Activated CD8-positive, alpha-beta memory T cell treated with anti-CD3 and anti-CD28 coated beads for 48 hours (primary cell): Measurements from ENCODE around the gene DGKG.

Experiments
- DNase-seq, 3 experiments: peaks; one replicate each; pipeline ENCODE4 v3.0.0-alpha.2; 2020; ENCODE audit warnings: low read depth in 2 of 3, low spot score in 2 of 3

DGKG gene

DNA sequence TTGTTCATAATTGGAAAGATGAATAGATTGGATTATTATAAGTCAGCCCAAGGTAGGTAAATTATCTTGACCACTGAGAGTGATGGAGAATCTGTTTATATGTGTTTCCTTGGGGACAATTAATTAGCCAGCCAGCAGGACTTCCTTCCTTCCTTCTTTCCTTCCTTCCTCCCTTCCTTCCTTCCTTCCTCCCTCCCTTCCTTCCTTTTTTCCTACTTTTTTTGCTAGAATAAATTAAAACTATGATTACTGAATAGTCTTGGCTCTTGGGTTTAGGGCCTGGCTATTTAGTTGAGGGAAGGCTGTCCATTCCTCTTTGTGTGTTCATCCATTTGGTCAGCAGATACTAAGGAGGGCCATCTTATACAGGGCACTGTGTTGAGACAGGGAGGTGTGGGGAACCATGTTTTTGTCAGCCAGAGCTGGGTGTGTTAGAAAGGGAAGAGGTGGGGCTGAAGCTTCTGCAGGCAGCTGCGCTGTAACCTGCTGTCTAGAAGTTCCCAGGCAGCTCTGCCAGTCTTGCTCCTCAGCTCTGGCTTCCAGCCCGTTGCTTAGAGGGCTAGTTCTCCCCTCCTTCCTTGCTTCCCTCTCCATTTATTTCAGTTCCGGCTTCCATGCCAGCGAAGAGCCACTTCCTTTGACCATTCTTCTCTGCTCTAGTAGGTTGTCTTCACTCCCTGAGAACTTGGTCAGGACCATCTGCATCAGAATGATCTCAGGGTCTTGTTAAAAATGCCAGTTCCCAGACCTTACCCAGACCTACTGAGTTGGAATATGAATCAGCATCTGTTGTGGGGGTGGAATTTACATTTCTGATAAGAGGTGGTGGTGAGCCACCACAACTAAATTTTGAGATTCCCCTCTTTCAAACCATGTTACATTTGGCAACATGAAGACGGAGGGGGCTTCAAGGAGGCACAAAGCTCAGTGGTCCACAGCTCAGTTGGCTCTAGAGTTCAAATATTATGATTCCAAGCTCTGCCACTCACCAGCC lies 113.9 kb downstream of the DGKG start:
- DNase-seq, result no peak

DNA sequence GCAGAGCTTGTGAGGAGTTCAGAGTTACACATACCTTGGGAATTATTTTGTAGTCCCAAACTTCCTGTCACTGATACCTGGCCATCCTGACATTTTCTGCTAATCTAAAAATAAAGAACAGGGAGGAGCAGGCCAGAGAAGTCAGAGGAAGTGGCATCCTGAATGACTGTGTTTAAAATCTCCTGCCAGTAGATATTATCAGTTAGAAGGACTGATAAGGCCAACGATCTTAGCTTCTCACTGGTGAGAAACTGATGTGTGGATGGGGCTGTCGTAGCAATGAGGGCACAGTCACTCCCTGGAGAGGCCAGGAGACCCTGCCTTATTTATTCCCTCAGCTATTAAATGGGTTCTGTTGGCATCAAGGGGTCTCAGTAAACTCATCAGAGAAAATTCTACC lies 115.1 kb downstream of the DGKG start:
- DNase-seq, result no peak

DNA sequence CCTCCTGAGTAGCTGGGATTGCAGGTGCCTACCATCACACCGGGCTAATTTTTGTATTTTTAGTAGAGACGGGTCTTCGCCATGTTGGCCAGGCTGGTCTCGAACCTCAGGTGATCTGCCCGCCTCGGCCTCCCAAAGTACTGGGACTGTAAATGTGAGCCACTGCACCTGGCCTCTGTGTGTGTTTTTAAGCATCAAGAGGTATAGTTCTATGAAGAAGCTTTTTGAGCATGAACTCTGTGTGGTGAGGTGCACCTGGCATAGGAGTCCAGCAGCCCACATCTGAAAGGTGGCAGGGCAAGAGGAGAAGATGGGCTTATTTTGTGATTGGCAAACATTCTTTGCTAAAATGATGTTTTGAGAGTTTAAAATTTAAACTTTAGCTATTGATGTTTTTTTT lies 118.0 kb downstream of the DGKG start:
- DNase-seq, result no peak

DNA sequence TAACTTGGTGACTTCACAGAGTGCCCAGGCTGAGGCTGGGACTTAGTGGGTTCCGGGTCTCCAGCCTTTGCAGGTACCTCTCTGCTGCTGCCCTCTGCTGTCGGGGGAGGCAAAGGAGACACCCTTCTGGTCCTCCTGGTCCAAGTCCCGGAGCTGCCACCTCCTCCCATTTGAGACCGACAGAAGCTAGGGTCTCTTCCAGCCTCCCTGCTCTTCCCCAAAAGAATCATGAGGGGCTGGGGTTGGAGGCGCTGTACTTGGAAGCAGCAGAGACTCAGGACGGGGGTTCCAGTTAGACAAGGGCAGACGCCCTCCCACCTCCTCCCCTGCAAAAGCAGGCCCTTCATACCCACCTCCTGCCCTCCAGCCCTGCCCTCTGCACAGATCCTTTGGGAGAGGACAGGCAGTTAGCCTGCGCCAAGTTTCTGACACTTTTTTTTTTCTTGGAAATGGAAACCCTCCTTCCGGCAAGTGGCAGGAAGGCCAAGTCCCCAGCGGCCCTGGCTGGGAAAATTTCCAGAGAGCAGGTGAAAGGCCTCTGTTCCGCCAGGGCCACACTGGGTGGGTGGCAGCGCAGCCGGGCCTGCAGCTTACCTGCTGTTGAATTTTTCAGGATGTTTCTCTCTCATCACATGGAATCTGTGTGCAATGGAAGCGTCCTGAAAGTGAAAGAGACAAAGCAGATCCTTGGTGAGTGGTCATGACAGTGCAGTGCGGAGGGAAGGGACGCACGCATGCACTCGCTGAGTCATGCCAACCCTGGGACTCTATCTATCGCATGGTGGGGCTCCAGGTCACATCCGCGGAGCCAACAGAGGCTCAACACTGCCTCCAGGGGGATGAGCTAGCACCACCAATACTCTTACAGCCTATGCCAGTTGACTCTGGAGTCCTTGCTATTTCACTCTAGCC lies 119.9 kb downstream of the DGKG start:
- DNase-seq, result peak in 2 of 3 experiments; percentile 33 to 44

DNA sequence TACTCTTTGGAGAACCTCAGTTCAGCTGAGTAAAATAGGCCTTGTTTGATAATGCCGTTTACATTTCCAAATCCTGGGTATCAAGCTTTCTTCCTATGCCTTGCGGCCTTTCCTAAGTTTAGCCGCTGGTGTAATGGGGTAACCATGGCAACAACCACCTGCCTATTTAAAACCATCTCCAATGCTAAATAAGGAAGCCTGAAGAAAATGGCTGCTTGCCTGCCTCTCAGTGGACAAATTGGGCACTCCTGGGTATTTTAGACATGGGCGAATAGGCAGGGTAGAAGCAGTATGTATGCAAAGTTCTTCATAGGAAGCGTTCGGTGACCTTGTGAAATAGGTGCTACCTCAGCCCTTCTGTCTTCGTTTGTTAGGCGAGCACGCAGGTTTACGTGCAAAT lies 122.7 kb downstream of the DGKG start:
- no peak for DNase-seq

DNA sequence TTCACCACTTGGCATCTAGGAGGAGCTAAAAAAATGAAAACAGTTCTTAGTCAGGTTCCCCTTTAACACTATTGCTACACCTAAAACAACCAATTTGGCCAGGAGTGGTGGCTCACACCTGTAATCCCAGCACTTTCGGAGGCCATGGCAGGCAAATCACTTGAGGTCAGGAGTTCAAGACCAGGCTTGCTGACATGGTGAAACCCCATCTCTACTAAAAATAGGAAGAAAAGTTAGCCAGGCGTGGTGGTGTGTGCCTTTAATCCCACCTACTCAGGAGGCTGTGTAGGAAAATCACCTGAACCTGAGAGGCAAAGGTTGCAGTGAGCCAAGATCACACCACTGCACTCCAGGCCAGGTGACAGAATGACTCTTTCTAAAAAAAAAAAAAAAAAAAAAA lies 124.1 kb downstream of the DGKG start:
- DNase-seq, result no peak

DNA sequence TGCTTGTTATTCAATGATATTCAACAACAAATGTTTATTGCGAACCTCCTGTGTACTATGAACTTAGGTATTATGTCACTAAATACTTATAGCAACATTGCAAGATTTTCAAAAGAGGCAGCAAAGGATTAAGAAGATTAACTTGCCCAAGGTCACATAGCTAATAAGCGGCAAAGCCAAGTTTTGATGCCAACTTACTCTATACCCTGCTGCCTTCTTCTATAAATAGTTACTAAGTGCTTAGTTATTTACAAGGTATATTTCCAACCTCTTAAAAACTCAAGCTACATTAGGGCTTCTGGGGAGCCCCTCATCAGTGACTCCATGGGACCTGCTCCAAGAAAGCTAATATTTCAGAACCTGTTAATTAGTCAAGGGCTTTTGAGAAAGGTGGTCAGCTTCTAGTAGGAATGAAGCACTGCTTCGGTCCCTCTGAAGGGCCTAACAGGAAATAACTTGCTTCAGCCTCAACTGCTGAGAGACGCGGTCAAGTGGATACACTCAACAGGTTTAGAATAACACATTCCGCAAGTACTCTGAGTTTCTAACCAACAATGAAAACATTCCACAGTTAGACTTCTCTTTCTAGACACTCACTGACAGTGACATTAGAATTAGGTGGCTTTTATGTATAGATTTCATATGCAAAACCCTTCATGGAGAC lies 125.5 kb downstream of the DGKG start:
- no peak for DNase-seq

DNA sequence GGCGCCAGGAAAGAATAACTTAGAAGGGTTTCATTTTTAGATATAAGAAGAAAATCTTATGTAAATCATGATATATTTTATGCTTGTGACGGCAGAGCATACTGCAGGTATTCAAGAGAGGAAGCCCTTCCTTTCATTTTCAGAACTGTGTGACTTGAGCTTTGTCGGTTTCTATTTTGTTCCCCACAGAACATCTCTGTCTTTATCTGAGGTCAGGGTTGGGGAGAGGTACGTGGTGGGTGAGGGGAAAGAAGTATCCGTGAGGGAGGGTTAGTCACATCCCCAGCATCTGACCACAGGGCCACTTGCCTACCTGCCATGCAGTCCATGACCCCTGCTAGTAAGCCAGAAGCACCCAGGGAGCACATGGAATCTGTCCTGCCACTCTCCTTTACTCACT lies 126.5 kb downstream of the DGKG start:
- DNase-seq, result no peak

DNA sequence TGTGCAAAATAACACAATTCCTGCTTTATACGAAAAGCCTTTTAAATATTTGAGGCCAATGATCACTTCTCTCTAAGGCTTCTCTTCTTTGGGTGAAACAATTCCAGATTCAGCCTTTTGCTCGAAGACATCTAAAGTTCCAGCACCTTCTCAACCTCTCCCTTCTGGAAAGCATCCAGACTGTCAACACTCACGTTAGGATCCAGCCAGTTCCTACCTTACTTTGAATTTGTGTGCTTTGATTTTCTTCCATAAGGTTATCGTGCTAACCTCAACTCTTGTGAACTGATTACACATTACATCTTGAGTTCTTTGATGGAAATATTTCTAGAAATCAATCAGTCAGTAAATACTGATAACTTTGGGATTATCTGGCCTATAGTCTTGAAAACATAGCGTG lies 127.9 kb downstream of the DGKG start:
- DNase-seq, result no peak

DNA sequence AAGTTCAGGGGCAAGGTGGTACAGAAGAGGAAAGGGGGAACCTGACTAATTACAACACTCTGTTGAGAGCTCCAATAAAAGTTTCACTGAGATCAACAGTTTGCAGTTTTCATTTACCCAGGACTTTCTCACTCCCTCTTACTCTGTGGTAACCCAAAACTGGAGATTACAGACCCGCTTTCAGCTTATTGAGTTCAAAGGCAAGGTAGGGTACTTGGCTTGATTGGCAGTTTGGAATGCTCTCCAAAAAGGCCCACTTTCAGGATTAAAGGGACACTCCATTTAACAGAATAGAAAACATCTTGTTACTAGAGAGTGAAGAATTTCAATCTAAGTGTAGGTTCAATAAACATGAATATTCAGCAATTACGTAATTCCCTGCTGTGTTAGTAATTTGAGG lies 135.6 kb downstream of the DGKG start:
- DNase-seq, result no peak

DNA sequence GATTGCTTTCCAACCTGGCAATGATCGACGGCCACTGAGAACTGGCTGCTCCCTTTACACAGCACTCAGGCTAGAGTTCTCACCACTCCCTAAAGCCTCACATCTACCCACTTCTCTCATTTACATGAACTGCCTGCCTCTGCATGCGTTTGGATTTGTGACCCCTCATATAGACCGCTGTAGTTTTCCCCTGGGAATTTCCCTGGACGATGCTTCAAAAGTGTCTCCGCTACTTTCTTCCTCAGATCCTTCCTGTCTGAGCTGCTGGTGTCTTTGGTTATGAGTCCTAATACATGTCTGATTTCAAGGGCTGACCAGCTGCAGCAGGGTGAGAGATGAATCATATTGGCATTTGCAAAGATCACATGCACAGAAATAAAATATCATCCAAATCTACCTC lies 136.4 kb downstream of the DGKG start:
- no peak for DNase-seq

DNA sequence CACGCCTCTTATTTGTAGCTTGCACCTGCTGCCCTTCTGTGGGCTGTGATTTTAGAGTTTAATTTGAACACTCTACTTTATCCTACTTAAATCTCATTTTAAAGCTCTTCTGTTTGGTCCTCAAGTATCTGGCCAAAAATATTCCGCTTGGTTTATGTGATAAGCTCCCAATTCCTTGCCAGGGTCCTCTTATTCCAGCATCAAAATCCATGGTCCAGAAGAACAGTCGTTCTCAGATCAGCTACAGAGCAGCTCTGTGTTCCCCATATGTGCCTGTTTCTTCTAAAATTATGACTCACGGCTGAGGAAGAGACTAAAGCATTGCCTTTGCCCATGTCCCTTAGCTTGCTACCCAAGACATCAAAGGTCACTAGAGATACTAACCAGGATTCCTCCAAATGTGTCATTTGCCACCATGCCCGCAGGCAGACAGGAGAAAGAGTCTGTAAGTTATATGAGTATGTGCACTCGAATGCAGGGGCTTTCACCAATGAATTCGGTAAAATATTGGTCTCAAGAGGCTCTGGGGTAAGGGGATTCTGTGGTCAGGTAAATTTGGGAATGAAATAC lies 137.9 kb downstream of the DGKG start:
- DNase-seq, result no peak

DNA sequence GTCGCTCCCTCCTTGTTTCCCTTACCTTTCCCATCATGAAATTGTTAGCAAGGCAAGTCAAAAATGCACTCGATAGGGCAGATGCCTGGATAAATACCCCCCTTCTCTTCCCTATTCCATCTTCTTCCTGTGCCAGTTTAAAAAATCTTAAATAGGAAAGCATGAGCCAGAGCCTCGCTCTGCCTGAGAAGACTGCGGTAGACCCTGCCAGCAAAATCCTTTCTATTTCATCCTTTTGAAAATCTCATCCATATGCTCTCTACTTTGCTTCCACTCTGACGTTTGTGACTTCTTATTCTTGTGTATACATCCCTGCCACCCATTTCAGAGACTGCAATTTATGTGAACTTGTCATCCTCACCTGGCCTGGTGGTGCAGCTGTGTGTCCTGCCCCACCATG lies 138.6 kb downstream of the DGKG start:
- DNase-seq, result no peak

DNA sequence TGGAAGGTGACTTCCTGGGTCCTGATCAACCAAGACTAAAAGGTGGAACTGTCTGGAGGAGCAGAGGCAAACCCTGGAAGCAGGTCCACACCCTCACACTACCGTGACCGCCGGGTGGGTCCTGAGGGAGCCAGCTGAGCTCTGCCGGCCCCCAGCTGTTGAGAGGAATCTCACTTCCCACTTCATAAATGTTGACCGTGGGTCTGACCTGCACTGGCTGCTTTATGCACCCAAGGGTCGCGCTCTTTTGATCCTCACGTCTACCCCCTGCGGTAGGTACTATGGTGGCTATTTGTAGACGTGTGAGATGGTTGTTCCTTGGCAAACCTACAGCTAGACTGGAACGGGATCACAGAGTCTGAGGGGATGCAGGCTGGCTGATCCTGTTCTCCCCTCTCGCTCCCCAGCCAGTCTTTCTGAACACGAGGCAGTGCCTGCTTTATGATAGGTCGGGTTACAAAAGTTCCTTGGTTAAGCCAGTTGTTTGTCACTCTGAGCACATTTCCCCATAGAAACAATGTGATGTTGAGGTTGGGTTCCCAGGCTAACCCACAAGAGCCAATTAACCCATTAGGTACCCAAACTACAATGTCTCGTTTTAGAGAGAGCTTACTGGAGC lies 140.2 kb downstream of the DGKG start:
- DNase-seq, result no peak

DNA sequence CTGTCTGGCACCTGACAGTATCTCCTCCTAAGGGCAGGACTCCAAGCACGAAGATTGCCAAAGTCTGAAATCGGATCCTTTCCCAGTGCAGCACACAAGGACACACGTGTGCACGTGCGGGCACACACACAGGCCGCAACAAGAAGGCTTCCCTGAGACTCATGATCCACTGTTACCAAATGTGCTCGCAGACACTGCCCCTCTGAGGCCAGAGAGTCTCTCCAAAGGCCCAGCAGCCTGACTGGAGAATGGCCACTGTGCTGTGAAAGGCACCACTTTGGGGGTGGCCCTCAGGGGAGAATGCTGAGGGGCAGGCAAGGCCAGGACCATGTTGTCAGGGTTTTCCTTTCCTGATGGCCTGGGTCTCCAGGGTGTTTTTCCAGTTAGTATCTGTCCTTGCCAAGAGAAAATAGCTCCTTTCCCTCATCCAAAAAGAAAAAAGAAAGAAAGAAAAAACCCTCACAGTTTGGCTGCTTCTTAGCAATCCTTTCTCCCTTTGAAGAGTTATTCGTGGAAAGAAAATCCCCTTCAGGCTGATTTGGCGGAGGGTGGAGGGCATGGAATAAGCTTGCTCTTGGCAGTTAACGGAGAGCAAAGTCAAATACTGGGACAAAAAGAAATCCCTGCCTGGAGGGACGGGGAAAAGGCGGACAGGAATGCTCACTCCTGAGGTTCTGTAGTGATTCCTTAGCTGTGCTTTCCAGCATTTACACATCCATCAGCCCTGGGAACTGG lies 141.0 kb downstream of the DGKG start:
- no peak for DNase-seq

DNA sequence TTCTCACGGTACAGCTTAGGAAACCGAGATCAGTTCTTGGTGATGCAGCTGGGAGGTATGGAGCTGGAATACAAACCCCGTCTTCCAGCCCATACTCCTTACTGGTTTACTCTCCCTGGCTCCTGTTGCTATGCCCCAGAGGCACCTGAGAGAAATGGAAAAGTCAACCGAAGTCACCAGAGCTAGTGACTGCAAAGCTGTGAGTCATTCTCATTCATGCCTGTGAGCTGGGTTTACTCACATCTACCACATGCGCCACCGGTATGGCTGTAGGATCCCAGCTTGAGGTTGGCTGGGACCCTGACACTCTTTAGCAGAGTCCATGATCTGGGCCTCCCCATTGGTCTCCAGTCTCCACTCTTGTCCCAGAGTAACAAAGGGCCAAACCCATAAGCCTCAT lies 141.7 kb downstream of the DGKG start:
- no peak for DNase-seq

DNA sequence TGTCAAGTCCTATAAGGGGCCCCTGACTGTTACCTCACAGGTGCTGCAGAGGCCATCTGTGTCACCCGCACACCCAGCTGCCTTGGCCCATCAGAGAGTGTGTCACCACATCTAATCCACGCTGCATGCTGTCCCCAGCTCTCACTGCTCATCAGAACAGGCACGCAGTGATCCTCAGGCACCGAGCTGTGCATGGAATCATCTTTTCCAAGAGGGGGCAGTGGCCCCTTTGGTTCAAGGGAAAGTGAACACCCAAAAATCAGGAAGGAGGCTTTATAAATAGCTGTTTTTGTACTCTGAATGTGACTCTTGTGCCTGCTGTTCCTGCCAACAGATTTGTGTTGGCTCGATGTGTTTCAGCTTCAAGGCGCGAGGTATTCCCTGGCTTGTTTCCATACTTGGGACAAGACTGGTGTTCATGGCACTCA lies 142.8 kb downstream of the DGKG start:
- no peak for DNase-seq

DNA sequence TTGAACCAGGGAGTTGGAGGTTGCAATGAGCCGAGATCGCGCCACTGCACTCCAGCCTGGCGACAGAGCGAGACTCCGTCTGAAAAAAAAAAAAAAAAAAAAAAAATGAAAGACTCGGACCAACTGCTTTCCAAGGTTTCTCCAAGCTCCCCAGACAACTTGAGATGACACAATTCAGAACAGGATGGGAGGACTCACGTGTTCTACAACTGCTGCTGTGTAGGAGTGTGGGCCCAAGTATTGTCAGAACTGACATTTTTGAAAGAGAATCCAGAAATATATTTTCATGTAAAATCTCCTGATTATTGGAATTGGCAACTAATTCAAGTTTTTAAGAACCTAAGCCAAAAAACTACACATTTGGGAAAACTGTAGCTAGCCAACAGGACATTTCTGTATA lies 143.6 kb downstream of the DGKG start:
- no peak for DNase-seq

DNA sequence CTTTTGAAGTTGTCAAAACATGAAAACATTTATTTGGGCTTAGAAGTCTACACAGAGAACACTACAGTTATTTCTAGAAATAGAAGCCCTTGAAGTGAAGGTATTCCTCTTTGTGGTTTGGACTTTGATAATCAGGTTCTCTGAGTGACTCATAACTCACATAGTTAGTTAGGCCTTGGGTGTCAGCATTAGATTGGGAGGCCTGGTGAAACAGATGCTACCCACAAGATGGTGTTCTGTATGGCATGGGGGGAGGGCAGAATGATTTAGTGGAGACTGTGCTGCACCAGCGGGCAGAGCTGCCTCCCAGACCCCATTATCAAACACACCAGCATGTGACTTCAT lies 144.2 kb downstream of the DGKG start:
- DNase-seq, result no peak
